GM12875 (cell line): ENCODE results near the gene PDZK1IP1.

ENCODE experiments used
- H3K4me3 ChIP-seq: one replicate; pipeline ENCODE4 v1.5.1; 2011; ENCODE audit warnings: low read depth, low read length, control low read depth
- TF ChIP-seq, protein P1 (sequence below): IDR thresholded peaks from 2 replicates; pipeline ENCODE4 v1.5.1; 2011; ENCODE audit warnings: low read depth, mild to moderate bottlenecking, control low read depth, inconsistent platforms, low read length, moderate library complexity, borderline replicate concordance; ENCODE audit not compliant: insufficient read depth

PDZK1IP1 gene

GRCh38 chr1:47187231-47187925 lies 2.5 kb downstream of the PDZK1IP1 start:
- no peak overlapping the region for H3K4me3 ChIP-seq
- TF ChIP-seq, protein P1, sequence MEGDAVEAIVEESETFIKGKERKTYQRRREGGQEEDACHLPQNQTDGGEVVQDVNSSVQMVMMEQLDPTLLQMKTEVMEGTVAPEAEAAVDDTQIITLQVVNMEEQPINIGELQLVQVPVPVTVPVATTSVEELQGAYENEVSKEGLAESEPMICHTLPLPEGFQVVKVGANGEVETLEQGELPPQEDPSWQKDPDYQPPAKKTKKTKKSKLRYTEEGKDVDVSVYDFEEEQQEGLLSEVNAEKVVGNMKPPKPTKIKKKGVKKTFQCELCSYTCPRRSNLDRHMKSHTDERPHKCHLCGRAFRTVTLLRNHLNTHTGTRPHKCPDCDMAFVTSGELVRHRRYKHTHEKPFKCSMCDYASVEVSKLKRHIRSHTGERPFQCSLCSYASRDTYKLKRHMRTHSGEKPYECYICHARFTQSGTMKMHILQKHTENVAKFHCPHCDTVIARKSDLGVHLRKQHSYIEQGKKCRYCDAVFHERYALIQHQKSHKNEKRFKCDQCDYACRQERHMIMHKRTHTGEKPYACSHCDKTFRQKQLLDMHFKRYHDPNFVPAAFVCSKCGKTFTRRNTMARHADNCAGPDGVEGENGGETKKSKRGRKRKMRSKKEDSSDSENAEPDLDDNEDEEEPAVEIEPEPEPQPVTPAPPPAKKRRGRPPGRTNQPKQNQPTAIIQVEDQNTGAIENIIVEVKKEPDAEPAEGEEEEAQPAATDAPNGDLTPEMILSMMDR = no peak

- no peak overlapping the region for H3K4me3 ChIP-seq
- TF ChIP-seq, protein P1 = no peak
These were observed 3.3 kb downstream of the PDZK1IP1 start for GRCh38 chr1:47186267-47187185.

DNA sequence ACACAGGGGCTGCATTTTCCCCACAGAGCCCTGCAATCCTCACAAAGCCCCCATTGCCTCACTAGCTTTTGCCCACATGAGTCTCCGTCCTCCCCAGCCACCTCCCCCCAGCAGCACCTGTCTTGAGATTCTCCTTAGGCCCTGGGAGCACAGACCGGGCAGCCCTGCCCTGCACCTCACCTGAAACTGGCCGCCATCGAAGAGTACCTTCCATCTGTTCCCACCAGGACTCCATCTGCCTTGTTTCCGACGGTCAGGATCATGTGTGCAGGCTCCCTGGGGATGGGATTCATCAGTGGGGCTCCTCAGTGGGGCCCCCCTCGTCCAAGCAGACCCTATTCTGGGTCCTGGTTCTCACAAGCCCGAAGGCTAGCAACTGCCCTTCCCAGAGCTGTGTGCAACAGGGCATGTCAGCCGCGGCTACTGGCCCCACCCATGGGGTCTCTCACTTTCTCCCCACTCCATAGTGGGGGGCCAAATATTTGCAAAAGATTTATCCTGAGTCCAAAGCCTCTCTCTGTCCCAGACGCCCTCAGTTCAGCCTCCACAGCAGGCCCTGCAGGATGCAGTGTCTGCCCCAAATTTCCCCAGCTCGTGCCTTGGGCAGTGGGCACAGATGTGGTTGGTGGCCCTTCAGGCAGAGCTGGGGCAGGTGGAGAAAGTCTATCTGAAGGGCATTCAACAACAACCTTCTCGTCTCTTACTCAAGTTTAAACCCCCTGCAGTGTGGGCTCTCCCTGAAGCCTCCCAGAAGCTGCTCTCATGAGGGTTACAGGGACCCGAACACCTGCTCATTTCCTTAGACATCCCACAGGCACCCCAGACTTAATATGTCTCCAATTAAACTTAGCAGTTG lies 4.8 kb downstream of the PDZK1IP1 start:
- no peak overlapping the region for H3K4me3 ChIP-seq

DNA sequence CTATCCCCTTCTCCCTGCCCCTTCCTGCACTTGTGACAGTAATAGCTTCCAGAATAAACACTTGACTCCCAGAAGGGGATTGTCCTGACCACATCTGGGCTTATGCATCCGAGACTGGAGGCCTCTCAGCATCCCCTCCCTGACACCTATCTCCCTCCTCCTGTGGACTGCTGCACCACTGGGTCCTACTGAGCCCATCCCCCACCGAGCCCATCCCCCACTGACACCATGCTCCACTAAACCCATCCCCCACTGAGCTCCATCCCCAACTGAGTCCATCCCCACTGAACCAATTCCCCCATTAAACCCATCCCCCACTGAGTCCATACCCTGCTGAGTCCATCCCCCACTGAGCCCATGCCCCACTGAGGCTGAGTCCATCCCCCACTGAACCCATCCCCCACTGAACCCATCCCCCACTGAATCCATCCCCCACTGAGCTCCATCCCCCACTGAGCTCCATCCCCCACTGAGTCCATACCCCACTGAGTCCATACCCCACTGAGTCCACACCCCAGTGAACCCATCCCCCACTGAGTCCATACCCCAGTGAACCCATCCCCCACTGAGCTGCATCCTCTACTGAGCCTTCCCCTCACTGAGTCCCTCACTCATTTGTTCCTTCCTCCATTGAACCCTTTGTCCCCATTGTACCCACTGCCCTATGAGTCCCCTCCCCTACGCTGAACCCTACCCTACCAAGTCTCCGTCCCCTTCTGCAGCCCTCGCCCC lies 5.6 kb downstream of the PDZK1IP1 start:
- no peak overlapping the region for H3K4me3 ChIP-seq
- TF ChIP-seq, protein P1 = no peak

More for the DNA sequence above, 4.8 kb downstream of the PDZK1IP1 start:
- TF ChIP-seq, protein P1 = no peak

- no peak overlapping the region for H3K4me3 ChIP-seq
- TF ChIP-seq, protein P1 = no peak
These were observed 6.3 kb downstream of the PDZK1IP1 start for GRCh38 chr1:47183308-47184089.

DNA sequence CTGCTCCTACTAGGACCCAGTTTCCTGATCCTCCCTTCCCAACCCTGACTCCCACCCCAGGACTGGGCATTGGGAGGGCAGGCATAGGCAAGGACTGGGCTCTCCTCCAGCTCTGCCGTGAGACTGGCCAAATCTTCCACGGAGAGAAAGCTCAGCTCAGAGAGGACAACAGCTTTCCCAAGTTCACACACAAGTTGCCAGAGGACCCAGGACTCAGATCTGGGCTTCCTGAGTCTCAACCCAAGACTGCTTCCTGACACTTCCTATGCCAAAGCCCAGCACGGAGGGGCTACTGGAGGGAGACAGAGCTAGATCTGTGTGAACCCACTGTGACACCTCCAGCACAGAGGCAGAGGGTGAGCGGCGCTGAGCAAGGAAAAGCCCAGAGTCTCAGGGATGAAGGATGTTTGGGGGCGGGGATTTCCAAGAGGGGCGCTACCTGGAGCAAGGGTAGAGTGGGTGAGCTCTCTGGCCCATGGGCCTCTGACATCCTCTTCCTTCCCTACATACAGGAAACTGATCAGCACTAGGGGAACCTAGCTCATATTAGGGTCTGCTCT lies 7.1 kb downstream of the PDZK1IP1 start:
- TF ChIP-seq, protein P1 = no peak
- no peak overlapping the region for H3K4me3 ChIP-seq
